NCI-H1436 (cell line): ENCODE measurements around the gene ABHD12.
A peak's percentile ranks its signal among the peaks of the same experiment; 100 is the strongest.
"Not testable (repeated sequence)": the region's sequence is repeated elsewhere in the genome, so short reads cannot be mapped to it uniquely, and the experiment has no call there.

Experiments
- DNase-seq: peaks from one replicate; lab custom pipeline; 2025; lab: John Stamatoyannopoulos, UW

The ABHD12 gene

GRCh38 chr20:25353747-25354705, 36.6 kb downstream of the ABHD12 start:
- no peak for DNase-seq

- DNase-seq = no peak
Observed at GRCh38 chr20:25353353-25353746, 37.3 kb downstream of the ABHD12 start.

DNA sequence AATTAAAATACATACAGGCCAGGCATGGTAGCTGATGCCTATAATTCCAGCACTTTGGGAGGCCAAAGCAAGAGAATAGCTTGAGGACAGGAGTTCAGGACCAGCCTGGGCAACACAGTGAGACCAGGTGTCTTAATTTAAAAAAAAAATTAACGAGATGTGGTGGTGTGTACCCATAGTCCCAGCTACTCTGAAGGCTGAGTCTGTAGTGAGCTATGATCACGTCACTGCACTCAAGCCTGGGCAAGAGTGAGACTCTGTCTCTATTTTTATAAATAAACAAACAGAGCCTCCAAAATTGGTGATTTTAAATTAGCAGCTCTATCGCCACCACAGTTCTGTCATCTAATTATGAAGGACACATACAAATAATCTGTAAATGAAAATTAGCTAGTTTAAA, 37.9 kb downstream of the ABHD12 start:
- DNase-seq = no peak

GRCh38 chr20:25351024-25351360, 39.6 kb downstream of the ABHD12 start:
- no peak for DNase-seq

- no peak for DNase-seq
Observed at GRCh38 chr20:25346349-25346748, 44.3 kb downstream of the ABHD12 start.

GRCh38 chr20:25345721-25346120, 44.9 kb downstream of the ABHD12 start:
- DNase-seq = no peak

- no peak for DNase-seq
Observed at GRCh38 chr20:25344634-25345033, 46.0 kb downstream of the ABHD12 start.

DNA sequence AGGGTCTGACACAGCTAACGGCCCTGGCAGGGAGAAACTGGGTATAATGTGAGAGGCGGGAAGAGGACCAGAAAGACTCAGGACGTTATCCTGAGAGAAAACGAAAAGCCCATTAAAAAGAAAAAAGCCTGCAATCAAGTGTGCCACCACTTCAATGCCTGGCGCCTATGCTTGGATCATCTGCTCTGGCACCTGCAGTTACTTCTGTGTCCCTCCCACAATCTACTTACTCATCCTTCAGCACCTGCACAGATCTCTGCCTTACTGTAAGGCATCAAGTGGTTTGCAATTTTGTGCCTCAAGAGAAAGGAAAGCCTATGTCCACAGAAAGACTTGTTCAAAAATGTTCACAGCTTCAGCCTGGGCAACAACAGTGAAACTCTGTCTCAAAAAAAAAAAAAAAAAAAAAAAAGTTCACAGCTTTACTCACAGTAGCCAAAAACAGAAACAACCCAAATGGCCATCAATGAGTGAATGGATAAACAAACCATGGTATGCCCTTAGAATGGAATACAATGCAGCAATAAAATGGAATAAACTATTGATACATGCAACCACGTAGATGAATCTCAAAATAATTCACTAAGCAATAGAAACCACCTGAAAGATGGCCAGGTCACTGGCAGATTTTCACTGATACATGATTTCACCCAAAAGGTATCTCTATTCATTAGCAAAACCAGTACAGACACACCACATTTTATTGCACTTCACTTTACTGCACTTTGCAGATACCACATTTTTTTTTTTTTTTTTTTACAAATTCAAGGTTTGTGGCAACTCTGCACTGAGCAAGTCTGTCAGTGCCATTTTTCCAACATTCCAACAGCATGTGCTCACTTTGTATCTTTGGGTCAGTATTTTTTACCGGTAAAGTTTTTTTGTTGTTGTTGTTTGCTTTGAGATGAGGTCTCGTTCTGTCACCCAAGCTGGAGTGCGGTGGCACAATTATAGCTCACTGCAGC, 48.6 kb downstream of the ABHD12 start:
- peak; percentile 41 for DNase-seq

DNA sequence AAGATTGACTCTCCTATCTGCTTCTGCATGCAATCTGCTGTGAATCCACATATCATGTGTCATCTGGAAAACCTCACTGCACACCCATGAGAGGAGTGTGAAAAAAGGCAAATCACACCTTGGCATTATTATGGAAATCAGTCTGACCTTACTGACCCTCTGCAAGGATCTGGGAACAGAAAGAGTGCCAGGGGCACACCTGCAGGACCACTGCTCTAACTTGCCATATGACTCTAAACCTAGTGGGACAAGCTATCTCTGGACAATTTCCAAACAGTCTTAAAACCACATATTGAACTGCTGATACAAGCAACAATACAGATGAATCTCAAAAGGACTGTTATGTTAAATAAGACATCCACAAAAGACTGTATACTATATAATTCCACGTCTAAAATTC, 50.3 kb downstream of the ABHD12 start:
- no peak for DNase-seq

DNA sequence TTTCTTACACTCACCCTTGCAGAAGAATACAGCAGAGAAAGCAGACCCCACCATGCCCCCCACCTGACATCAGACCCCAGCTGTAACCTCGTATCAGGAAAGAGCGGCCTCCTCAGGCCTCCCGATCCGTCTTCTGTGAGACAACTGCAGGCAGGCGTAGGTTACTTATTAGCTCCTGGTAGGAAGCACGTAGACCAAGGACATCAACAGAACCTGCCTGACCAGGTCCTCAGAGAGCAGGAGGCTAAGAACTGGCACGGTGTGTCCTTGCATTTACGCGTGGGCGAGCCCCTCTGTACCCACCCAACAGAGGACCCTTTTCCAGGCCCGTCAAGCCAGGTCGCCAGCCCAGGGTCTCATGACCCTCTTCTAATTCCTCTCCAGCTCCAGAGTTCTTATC, 51.0 kb downstream of the ABHD12 start:
- DNase-seq = no peak

DNA sequence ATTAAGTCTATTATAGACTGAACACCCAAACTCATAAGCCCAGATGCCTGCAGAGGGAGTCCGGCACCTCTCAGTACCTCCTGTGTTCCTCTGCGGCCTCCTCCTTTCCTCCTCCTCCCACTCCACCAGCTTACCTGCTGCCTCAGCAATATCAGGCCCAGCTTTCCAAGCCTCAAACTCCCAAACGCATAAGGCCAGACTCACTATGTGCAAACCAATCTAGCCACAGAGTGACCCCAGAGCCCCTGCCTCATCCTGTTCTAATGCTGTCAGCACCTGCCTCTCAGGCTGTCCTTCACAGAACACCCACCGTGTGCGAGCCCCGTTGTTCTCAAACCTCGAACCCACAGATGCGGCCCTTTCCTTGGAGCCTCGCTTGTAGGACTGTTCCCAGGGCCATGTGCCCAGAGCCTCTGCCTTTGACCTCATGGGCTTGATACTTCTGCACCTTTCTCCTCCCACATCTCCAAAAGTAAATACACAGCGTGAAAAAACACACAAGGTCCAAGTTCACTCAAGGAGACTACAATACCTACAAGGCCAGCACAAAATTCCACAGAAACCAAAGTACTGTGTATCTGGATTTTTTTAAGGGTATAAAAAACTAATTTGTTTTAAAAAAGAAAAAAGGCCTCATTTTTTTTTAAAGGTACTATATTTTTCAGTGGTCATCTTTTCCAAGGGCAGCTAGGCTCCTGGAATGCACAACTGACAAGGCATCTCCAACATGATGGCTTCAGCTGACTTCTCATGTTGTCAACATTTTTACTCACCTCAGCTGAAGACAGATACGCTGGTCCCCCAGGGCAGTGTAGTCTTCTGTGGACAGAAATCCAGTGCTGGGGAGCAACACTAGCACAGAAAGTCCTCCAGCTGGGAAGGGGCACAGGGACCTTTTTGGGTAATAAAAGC, 52.3 kb downstream of the ABHD12 start:
- DNase-seq = no peak

GRCh38 chr20:25336561-25337422, 53.8 kb downstream of the ABHD12 start:
- DNase-seq = no peak

DNA sequence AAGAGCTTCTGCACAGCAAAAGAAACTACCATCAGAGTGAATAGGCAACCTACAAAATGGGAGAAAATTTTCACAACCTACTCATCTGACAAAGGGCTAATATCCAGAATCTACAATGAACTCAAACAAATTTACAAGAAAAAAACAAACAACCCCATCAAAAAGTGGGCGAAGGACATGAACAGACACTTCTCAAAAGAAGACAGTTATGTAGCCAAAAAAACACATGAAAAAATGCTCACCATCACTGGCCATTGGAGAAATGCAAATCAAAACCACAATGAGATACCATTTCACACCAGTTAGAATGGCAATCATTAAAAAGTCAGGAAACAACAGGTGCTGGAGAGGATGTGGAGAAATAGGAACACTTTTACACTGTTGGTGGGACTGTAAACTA, 55.7 kb downstream of the ABHD12 start:
- not testable (repeated sequence) for DNase-seq

- DNase-seq = no peak
Observed at GRCh38 chr20:25328954-25329498, 61.6 kb downstream of the ABHD12 start.

DNA sequence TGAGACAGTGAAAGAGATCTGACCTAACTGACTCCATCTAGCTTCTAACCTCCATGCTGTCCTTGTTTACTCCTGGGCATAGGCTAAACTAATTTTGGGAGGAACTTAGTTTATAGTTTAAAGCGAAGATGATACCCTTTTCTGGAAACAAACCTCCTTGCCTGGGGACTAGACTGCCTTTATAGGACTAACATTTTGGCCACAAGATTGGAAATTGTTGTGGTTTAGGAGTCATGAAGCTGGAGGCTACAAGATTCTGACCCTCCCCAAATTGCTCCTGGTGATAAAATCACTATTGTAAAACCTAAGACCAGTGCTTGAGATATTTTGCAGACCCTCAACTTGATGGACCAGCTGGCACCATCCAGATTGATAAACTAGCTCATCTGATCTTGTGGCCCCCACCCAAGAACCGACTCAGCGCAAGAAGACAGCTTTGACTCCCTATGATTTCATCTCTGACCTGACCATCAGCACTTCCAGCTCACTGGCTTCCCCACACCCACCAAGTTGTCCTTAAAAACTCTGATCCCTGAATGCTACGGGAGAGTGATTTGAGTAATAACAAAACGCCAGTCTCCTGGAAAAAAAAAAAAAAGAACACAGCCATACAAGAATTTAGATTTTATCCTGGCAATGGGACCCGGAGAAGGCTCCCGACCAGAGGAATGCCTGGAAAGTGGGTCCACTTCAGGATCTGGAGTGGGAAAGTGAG, 63.0 kb downstream of the ABHD12 start:
- DNase-seq = no peak

DNA sequence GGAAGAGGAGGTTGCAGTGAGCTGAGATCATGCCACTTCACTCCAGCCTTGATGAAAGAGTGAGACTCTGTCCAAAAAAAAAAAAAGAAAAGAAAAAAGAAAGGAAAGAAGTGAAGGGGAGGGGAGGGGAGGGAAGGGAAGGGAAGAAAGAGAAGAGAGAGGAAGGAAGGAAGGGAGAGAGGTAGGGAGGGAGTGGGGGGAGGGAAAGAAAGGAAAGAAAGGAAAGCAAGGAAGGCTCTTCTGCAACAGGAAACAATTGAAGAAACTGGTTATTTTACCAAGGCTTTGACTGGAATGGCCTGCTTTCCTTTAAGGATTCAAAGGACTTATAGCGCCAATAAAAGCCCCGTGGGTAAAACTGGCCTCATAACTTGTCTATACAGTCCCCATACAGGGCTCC, 64.6 kb downstream of the ABHD12 start:
- DNase-seq = no peak

DNA sequence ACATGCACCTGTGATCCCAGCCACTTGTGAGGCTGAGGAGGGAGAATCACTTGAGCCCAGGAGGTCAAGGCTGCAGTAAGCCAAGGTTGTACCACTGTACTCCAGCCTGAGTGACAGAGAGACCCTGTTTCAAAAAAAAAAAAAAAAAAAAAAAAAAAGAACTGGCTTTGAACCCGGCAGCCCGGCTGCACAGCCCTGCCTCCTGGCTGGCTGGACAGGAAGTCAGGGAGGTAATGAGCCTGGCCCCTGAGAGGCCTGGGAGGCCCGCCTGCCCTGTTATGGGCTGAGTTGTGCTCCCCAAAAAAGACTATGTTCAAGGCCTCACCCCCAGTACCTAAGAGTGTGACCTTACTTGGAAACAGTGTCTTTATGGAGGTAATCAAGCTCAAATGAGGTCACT, 65.6 kb downstream of the ABHD12 start:
- no peak for DNase-seq

DNA sequence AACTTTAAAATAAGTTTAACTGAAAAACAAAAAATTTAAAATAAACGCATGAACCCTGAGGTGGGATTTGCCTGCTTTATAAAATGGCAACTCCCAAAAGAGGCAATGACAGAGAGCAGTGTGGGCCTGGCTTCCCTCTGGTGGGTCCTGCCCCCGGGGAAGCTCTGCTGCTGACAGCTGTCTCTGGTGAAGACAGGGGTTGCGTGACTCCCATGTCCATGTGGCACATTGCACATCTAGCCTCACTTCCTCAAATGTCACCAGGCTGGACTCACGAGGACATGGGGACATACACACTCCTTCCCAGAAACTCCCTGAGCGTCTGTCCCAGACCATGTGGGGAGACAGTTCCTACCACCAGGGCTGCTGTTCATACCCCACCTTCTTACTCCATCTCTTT, 66.2 kb downstream of the ABHD12 start:
- DNase-seq = no peak

DNA sequence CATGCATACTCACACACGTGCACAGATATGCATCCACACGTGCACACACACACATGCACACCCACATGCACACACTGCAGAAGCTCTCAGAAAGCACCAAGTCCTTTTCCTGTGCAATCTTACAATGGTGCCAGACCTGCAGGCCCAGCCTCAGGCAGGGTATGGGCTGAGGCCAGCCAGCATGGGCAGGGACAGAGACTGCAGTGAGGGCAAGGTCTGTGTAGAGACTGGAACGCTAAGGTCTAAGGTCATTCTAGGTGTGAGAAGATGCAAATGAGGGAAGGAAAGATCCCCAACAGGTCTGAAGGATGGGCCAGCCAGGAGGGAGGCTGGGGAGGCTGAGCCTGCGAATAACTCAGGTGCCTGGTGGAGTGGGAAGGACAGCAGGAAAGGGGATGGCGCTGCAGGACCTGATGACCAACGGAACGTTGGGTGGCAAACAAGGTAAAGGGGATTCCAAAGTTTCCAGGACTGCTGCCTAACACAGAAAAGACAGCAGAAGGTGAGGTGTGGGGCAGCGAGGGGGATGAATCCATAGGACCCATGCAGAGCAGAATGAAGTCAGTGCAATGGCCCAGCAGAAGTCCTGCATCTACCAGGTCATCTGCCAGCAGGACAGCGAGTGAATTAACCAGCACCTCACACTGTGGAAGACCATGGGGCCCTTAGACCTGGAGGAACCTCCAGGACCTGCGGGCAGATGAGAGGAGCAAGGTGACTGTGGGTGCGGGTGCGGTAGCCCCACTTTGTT, 67.0 kb downstream of the ABHD12 start:
- no peak for DNase-seq
